GM19324 (cell line): ENCODE data around the gene ACTRT2.

ENCODE experiments used
- ATAC-seq: cut with Tn5 transposase; IDR thresholded peaks from one replicate; pipeline ENCODE4 v1.9.1; 2021; ENCODE audit warnings: mild to moderate bottlenecking, moderate library complexity; ENCODE audit not compliant: unreplicated experiment, low FRiP score

Gene ACTRT2

GRCh38 chr1:3015744-3016143, 5.5 kb upstream of the ACTRT2 start:
- no peak for ATAC-seq

GRCh38 chr1:3016641-3017439, 4.4 kb upstream of the ACTRT2 start:
- no peak for ATAC-seq

GRCh38 chr1:3017440-3018050, 3.7 kb upstream of the ACTRT2 start:
- no peak for ATAC-seq

GRCh38 chr1:3018051-3018471, 3.2 kb upstream of the ACTRT2 start:
- ATAC-seq, result no peak

- ATAC-seq, result no peak
Observed at GRCh38 chr1:3018576-3018975, 2.7 kb upstream of the ACTRT2 start.

- no peak for ATAC-seq
Observed at GRCh38 chr1:3019007-3019515, 2.2 kb upstream of the ACTRT2 start.

GRCh38 chr1:3019516-3020051, 1.7 kb upstream of the ACTRT2 start:
- ATAC-seq, result no peak

GRCh38 chr1:3020263-3020909, 881 bp upstream of the ACTRT2 start:
- ATAC-seq, result no peak

GRCh38 chr1:3021801-3022401, 634 bp downstream of the ACTRT2 start:
- ATAC-seq, result no peak

- no peak for ATAC-seq
Observed at GRCh38 chr1:3022511-3022973, 1.3 kb downstream of the ACTRT2 start.

GRCh38 chr1:3022976-3023375, 1.7 kb downstream of the ACTRT2 start:
- no peak for ATAC-seq

- ATAC-seq, result no peak
Observed at GRCh38 chr1:3024019-3024418, 2.8 kb downstream of the ACTRT2 start.

GRCh38 chr1:3024588-3024987, 3.3 kb downstream of the ACTRT2 start:
- no peak for ATAC-seq

GRCh38 chr1:3026124-3026523, 4.9 kb downstream of the ACTRT2 start:
- ATAC-seq, result no peak

GRCh38 chr1:3026581-3027391, 5.5 kb downstream of the ACTRT2 start:
- no peak for ATAC-seq

GRCh38 chr1:3027611-3028371, 6.5 kb downstream of the ACTRT2 start:
- no peak for ATAC-seq

GRCh38 chr1:3028531-3029282, 7.4 kb downstream of the ACTRT2 start:
- ATAC-seq, result no peak

GRCh38 chr1:3029481-3029961, 8.3 kb downstream of the ACTRT2 start:
- no peak for ATAC-seq
